ENCODE results near the gene PLEKHM3. TPM values are rescaled to one million over a fixed set of nuclear protein-coding genes. Genes with fewer than 3 reads are reported as not detected.

Gene PLEKHM3
- total RNA-seq, 4 donors from 2014 or later: 19.1 to 26.5 (median 24.0) TPM

- no peaks in the 10 kb centered on the region for H3K9me3 ChIP-seq
- no peaks in the 10 kb centered on the region for H3K27me3 ChIP-seq
- no peak overlapping the region for H3K4me3 ChIP-seq
- H3K4me1 ChIP-seq: peaks cover 8 to 54% (median 22%) of the 10 kb centered on the region in 4 donors
- in situ Hi-C loops (cut with MboI; ENCODE audit: low pct_ligation_motif_present in 1 of 4, low pct_unique_long_range_greater_than_20kb in 1 of 4, low sequenced_read_pairs in 3 of 4): no loop called here
- TF ChIP-seq EP300 (IDR thresholded peaks at IDR 0.05; ENCODE audit: low read depth) (no peak), CTCF (IDR thresholded peaks at IDR 0.05) (no peak), POLR2AphosphoS5 (IDR thresholded peaks at IDR 0.05) (no peak), POLR2A (IDR thresholded peaks at IDR 0.05) (no peak)
- H3K36me3 ChIP-seq: no peaks in the 10 kb centered on the region
- intact Hi-C loops (cut with DNase I; ENCODE audit: low total_unique reads): no loop called here
- no peak overlapping the region for H3K27ac ChIP-seq
- DNase-seq: peak; percentile 27
Observed at GRCh38 chr2:208012449-208012848, 12.9 kb downstream of the PLEKHM3 start.

GRCh38 chr2:208010506-208010905 lies 14.8 kb downstream of the PLEKHM3 start:
- no peaks in the 10 kb centered on the region for H3K9me3 ChIP-seq
- no peak overlapping the region for H3K27ac ChIP-seq
- peaks cover 8 to 37% (median 19%) of the 10 kb centered on the region in 4 donors for H3K4me1 ChIP-seq
- no peaks in the 10 kb centered on the region for H3K27me3 ChIP-seq
- no peak for DNase-seq
- TF ChIP-seq CTCF (IDR thresholded peaks at IDR 0.05): no peak
- no peak for TF ChIP-seq POLR2A (IDR thresholded peaks at IDR 0.05)
- no peak for TF ChIP-seq EP300 (IDR thresholded peaks at IDR 0.05; ENCODE audit: low read depth)
- no peak for TF ChIP-seq POLR2AphosphoS5 (IDR thresholded peaks at IDR 0.05)
- in situ Hi-C loops (cut with MboI; ENCODE audit: low pct_ligation_motif_present in 1 of 4, low pct_unique_long_range_greater_than_20kb in 1 of 4, low sequenced_read_pairs in 3 of 4): no loop called here
- no peak overlapping the region for H3K4me3 ChIP-seq
- no peaks in the 10 kb centered on the region for H3K36me3 ChIP-seq
- intact Hi-C loops (cut with DNase I; ENCODE audit: low total_unique reads): no loop called here

GRCh38 chr2:208006833-208007232 lies 18.5 kb downstream of the PLEKHM3 start:
- in situ Hi-C loops (cut with MboI; ENCODE audit: low pct_ligation_motif_present in 1 of 4, low pct_unique_long_range_greater_than_20kb in 1 of 4, low sequenced_read_pairs in 3 of 4): no loop called here
- 76 to 77% methylated on average over 5 of the region's 5 CpGs for WGBS, 2 donors (ENCODE audit: low coverage in 1 of 2)

GRCh38 chr2:208006337-208006736 lies 19.0 kb downstream of the PLEKHM3 start:
- in situ Hi-C loops (cut with MboI; ENCODE audit: low pct_ligation_motif_present in 1 of 4, low pct_unique_long_range_greater_than_20kb in 1 of 4, low sequenced_read_pairs in 3 of 4): no loop called here
- Histone ChIP-seq H3K36me3 (no peaks in the 10 kb centered on the region), H3K27ac (no peak overlapping the region), H3K27me3 (no peaks in the 10 kb centered on the region), H3K4me1 (peaks cover 0 to 9% (median 2%) of the 10 kb centered on the region in 4 donors), H3K9me3 (no peaks in the 10 kb centered on the region), H3K4me3 (no peak overlapping the region)
- TF ChIP-seq EP300 (IDR thresholded peaks at IDR 0.05; ENCODE audit: low read depth): no peak
- no peak for TF ChIP-seq POLR2A (IDR thresholded peaks at IDR 0.05)
- no peak for TF ChIP-seq POLR2AphosphoS5 (IDR thresholded peaks at IDR 0.05)
- TF ChIP-seq CTCF (IDR thresholded peaks at IDR 0.05): no peak
- WGBS, 2 donors (ENCODE audit: low coverage in 1 of 2): 80 to 84% methylated on average over 1 to 3 of the region's 3 CpGs
- intact Hi-C loops (cut with DNase I; ENCODE audit: low total_unique reads): no loop called here
- DNase-seq: no peak

More at GRCh38 chr2:208006833-208007232, 18.5 kb downstream of the PLEKHM3 start:
- Histone ChIP-seq H3K27ac (no peak overlapping the region), H3K9me3 (no peaks in the 10 kb centered on the region), H3K4me3 (no peak overlapping the region), H3K27me3 (no peaks in the 10 kb centered on the region), H3K4me1 (peaks cover 0 to 9% (median 2%) of the 10 kb centered on the region in 4 donors), H3K36me3 (no peaks in the 10 kb centered on the region)
- DNase-seq: no peak
- intact Hi-C loops (cut with DNase I; ENCODE audit: low total_unique reads): no loop called here
- TF ChIP-seq POLR2AphosphoS5 (IDR thresholded peaks at IDR 0.05): no peak
- TF ChIP-seq POLR2A (IDR thresholded peaks at IDR 0.05): no peak
- TF ChIP-seq EP300 (IDR thresholded peaks at IDR 0.05; ENCODE audit: low read depth): no peak

GRCh38 chr2:208001924-208002323 lies 23.4 kb downstream of the PLEKHM3 start:
- no peak for DNase-seq
- H3K9me3 ChIP-seq: no peaks in the 10 kb centered on the region
- TF ChIP-seq POLR2AphosphoS5 (IDR thresholded peaks at IDR 0.05): no peak
- TF ChIP-seq EP300 (IDR thresholded peaks at IDR 0.05; ENCODE audit: low read depth): no peak
- TF ChIP-seq CTCF (IDR thresholded peaks at IDR 0.05): no peak
- TF ChIP-seq POLR2A (IDR thresholded peaks at IDR 0.05): no peak
- in situ Hi-C loops (cut with MboI; ENCODE audit: low pct_ligation_motif_present in 1 of 4, low pct_unique_long_range_greater_than_20kb in 1 of 4, low sequenced_read_pairs in 3 of 4) (no loop called here), intact Hi-C loops (cut with DNase I; ENCODE audit: low total_unique reads) (no loop called here)
- no peaks in the 10 kb centered on the region for H3K4me1 ChIP-seq
- no peaks in the 10 kb centered on the region for H3K27me3 ChIP-seq
- no peak overlapping the region for H3K4me3 ChIP-seq
- H3K36me3 ChIP-seq: peaks cover 0 to 11% (median 4%) of the 10 kb centered on the region in 4 donors
- 80 to 90% methylated on average over 3 to 5 of the region's 5 CpGs for WGBS, 2 donors (ENCODE audit: low coverage in 1 of 2)
- H3K27ac ChIP-seq: no peak overlapping the region

Data from transverse colon (tissue), 4 donors.